Pons (tissue), 1 donor: Measurements from ENCODE around the gene RPA3.
A peak's percentile ranks its signal among the peaks of the same experiment; 100 is the strongest.
"Not testable (repeated sequence)": the region's sequence is repeated elsewhere in the genome, so short reads cannot be mapped to it uniquely, and the experiment has no call there.

ENCODE experiments used
- DNase-seq: peaks from one replicate; pipeline ENCODE4 v3.0.0-alpha.2; 2016; ENCODE audit warnings: low spot score

Gene RPA3

GRCh38 chr7:7694542-7694941 is 23.9 kb downstream of the RPA3 start:
- no peak for DNase-seq

- no peak for DNase-seq
Observed at GRCh38 chr7:7693881-7694280, 24.5 kb downstream of the RPA3 start.

GRCh38 chr7:7688956-7689355 is 29.5 kb downstream of the RPA3 start:
- no peak for DNase-seq

GRCh38 chr7:7688310-7688709 is 30.1 kb downstream of the RPA3 start:
- DNase-seq, result no peak

- DNase-seq, result no peak
Observed at GRCh38 chr7:7687800-7688199, 30.6 kb downstream of the RPA3 start.

GRCh38 chr7:7686811-7687508 is 31.4 kb downstream of the RPA3 start:
- no peak for DNase-seq

GRCh38 chr7:7682861-7683260 is 35.5 kb downstream of the RPA3 start:
- no peak for DNase-seq

GRCh38 chr7:7681936-7682329 is 36.5 kb downstream of the RPA3 start:
- DNase-seq, result no peak

GRCh38 chr7:7681191-7681935 is 37.0 kb downstream of the RPA3 start:
- DNase-seq, result peak; percentile 94

GRCh38 chr7:7679640-7680039 is 38.8 kb downstream of the RPA3 start:
- DNase-seq, result not testable (repeated sequence)

- no peak for DNase-seq
Observed at GRCh38 chr7:7675686-7676085, 42.7 kb downstream of the RPA3 start.

GRCh38 chr7:7673240-7673550 is 45.2 kb downstream of the RPA3 start:
- no peak for DNase-seq

GRCh38 chr7:7672545-7673239 is 45.7 kb downstream of the RPA3 start:
- DNase-seq, result no peak

GRCh38 chr7:7671361-7671760 is 47.0 kb downstream of the RPA3 start:
- DNase-seq, result no peak

GRCh38 chr7:7670490-7670889 is 47.9 kb downstream of the RPA3 start:
- DNase-seq, result no peak

- no peak for DNase-seq
Observed at GRCh38 chr7:7668706-7669105, 49.7 kb downstream of the RPA3 start.

GRCh38 chr7:7667187-7667586 is 51.2 kb downstream of the RPA3 start:
- no peak for DNase-seq

- no peak for DNase-seq
Observed at GRCh38 chr7:7665031-7665430, 53.4 kb downstream of the RPA3 start.

GRCh38 chr7:7664291-7664690 is 54.1 kb downstream of the RPA3 start:
- no peak for DNase-seq

- no peak for DNase-seq
Observed at GRCh38 chr7:7662527-7662926, 55.9 kb downstream of the RPA3 start.

- not testable (repeated sequence) for DNase-seq
Observed at GRCh38 chr7:7656459-7656858, 61.9 kb downstream of the RPA3 start.

GRCh38 chr7:7654964-7655715 is 63.3 kb downstream of the RPA3 start:
- DNase-seq, result no peak
